ENCODE data around the gene LRP5.
"Not testable (repeated sequence)": the region's sequence is repeated elsewhere in the genome, so short reads cannot be mapped to it uniquely, and the experiment has no call there.

The LRP5 gene

GRCh38 chr11:68398995-68399851 lies 86.8 kb downstream of the LRP5 start:
- no peak for DNase-seq

GRCh38 chr11:68399916-68400315 lies 87.5 kb downstream of the LRP5 start:
- no peak for DNase-seq

DNA sequence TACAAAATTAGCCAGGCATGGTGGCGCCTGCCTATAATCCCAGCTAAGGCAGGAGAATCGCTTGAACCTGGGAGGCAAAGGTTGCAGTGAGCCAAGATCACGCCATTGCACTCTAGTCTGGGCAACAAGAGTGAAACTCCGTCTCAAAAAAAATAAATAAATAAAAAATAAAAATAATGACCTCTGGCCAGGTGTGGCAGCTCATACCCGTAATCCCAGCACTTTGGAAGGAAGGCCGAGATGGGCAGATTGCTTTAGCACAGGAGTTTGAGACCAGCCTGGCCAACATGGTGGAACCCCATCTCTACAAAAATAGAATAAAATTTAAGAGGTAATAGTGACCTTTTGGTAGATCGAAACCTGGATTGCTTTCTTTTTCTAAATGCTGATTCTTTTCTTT lies 88.2 kb downstream of the LRP5 start:
- DNase-seq, result not testable (repeated sequence)

DNA sequence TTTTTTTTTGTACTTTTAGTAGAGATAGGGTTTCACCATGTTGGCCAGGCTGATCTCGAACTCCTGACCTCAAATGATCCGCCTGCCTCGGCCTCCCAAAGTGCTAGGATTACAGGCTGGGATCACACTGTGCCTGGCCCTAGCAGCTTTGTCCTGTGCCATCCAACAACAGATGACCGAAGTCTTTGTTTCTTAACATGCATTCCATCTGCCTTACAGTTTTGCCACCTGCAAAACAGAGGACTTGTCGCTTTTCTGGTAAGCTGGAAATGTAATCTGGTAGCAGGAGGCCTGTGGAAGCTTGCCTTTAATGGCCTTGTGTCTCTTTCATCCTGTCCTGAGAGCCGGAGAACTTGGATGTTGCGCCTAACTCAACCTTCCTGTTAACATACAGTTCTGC lies 89.5 kb downstream of the LRP5 start:
- no peak for DNase-seq

DNA sequence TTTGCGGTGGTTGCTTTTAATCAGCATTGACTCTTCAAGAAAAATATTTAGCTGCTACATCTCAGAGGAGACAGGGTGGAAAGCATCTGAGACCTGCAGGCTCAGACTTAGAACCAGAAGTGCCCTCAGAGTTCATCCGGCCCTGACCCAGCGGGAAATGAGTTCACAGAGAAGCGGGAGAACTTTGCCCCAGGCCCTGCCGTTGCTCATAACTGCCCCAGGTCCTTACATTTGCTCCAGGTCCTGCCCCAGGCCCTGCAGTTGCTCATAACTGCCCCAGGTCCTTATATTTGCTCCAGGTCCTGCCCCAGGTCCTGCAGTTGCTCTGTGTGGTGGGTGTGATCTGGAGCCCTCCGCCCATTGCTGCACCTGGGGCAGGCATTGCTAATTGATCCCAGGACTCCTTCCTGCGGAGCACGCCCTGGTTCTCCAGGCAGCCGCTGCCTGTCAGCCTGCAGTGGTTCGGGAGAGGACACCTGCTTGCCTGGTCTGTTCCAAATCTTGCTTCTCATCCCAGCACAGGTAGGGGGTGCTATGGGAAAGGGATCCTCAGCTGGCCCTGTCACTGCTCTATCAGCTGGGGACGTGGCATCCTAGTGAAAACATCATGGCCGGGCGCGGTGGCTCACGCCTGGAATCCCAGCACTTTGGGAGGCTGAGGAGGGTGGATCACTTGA lies 90.1 kb downstream of the LRP5 start:
- no peak for DNase-seq

DNA sequence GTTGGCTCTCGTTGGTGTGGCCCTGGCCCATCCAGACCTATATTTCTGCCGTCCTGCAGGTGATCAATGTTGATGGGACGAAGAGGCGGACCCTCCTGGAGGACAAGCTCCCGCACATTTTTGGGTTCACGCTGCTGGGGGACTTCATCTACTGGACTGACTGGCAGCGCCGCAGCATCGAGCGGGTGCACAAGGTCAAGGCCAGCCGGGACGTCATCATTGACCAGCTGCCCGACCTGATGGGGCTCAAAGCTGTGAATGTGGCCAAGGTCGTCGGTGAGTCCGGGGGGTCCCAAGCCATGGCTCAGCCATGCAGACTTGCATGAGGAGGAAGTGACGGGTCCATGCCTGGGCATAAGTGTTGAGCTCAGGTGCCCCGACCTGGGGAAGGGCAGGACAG lies 91.0 kb downstream of the LRP5 start:
- DNase-seq, result no peak

DNA sequence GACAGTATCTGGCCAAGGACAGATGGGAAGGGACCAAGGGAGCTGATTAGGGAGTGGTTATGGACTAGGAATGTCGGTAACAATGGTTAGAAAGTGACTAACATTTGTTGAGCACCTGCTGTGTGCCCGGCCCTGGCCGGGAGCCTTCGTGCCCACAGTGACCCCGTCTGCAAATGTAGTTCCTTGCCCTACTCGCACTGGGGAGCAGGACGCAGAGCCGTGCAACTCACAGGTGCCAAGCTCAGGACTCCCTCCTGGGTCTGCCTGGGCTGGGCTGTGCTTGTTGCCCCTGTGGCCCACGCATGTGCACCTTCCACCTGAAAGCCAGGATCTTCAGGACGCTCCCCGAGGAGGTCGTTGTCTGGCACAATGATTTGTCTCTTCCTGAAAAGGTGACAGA lies 91.4 kb downstream of the LRP5 start:
- DNase-seq, result no peak

- DNase-seq, result no peak
These were observed 94.2 kb downstream of the LRP5 start for GRCh38 chr11:68406324-68407313.

DNA sequence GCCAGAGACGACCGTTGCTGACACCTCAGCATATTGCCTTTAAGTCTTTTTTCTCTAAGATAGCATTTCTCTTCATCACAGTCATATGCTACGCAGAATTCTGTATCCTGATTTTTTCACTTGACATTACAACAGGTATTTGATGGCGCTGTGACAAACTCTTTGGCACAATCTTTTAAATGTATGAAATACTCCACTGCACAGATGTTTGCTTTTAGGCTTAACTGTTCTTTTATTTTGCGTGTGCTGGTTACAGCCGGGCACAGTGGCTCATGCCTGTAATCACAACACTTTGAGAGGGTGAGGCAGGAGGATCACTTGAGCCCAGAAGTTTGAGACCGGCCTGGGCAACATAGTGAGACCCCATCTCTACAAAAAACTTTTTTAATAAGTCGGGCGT lies 96.1 kb downstream of the LRP5 start:
- no peak for DNase-seq

DNA sequence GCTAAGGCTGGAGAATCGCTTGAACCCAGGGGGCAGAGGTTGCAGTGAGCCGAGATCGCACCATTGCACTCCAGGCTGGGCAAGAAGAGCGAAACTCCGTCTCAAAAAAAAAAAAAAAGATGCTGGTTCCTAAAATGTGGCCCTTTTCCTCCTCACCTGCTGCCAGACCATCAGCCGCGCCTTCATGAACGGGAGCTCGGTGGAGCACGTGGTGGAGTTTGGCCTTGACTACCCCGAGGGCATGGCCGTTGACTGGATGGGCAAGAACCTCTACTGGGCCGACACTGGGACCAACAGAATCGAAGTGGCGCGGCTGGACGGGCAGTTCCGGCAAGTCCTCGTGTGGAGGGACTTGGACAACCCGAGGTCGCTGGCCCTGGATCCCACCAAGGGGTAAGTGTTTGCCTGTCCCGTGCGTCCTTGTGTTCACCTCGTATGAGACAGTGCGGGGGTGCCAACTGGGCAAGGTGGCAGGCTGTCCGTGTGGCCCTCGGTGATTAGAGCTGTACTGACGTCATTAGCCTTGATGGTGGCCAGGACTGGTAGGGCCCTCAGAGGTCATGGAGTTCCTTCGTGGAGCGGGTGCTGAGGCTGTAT lies 97.5 kb downstream of the LRP5 start:
- no peak for DNase-seq

GRCh38 chr11:68411501-68411991 lies 99.2 kb downstream of the LRP5 start:
- no peak for DNase-seq

- DNase-seq, result no peak
These were observed 100.4 kb downstream of the LRP5 start for GRCh38 chr11:68412593-68413475.

DNA sequence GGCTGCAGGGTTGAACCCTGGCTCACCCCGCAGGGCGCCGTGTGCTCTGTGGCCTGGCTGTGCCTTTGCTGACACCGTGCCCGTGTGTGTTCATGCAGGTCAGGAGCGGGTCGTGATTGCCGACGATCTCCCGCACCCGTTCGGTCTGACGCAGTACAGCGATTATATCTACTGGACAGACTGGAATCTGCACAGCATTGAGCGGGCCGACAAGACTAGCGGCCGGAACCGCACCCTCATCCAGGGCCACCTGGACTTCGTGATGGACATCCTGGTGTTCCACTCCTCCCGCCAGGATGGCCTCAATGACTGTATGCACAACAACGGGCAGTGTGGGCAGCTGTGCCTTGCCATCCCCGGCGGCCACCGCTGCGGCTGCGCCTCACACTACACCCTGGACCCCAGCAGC lies 101.2 kb downstream of the LRP5 start:
- DNase-seq, result no peak

DNA sequence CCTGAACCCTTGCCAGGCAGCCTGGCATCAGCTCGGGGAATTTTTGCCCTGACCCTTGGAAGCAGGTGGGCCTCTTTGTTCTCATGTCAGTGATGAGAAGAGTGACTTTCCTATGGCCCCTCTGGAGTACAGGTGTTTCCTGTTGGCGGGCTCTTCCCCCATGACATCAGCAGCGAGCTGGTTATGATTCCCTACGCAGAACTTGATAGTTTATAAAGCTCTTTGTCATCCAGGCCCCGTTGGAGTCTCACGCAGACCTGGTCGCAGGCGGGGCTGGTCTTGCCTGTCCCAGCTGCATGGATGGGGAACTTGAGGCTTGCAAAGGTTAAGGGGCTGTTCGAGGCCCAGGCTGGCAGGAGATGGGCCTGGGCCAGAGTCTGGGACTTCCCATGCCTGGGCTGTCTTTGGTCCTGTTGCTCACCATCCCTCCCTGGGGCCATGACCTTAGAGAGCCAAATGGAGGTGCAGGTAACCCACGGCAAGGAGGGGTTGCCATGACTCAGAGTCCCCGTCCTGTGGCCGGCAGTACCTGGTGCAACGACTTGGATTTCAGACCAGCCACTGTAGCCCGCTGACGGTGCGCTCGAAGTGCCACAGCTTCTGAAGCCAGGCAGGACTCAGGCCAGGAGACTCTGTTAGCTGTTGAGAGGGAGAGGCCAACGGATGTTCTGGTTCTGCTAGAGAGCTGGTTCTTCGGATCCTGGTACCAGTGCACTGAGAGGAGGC lies 102.3 kb downstream of the LRP5 start:
- no peak for DNase-seq

DNA sequence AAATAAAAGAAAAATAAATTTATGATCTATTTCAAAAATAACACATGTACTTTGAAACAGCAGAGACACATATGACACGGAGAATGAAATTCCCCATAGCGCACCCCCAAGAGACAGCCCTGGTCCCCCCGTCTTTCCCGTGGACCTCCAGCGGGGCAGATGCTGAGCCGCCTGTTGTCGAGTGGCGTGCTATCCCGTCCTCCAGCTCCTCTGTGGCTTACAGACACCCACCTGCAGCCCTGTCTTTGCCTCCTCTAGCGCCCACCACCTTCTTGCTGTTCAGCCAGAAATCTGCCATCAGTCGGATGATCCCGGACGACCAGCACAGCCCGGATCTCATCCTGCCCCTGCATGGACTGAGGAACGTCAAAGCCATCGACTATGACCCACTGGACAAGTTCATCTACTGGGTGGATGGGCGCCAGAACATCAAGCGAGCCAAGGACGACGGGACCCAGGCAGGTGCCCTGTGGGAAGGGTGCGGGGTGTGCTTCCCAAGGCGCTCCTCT lies 103.7 kb downstream of the LRP5 start:
- no peak for DNase-seq

- DNase-seq, result no peak
These were observed 106.3 kb downstream of the LRP5 start for GRCh38 chr11:68418648-68419047.

- no peak for DNase-seq
These were observed 107.8 kb downstream of the LRP5 start for GRCh38 chr11:68420171-68420570.

DNA sequence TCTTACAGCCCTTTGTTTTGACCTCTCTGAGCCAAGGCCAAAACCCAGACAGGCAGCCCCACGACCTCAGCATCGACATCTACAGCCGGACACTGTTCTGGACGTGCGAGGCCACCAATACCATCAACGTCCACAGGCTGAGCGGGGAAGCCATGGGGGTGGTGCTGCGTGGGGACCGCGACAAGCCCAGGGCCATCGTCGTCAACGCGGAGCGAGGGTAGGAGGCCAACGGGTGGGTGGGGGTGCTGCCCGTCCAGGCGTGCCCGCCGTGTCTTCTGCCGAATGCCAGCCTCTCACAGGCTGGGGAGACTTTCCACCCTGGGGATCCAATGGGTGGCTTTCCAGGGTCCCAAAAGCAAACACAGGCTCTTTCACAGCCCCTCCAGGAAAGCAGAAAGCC lies 111.1 kb downstream of the LRP5 start:
- no peak for DNase-seq

- no peak for DNase-seq
These were observed 111.8 kb downstream of the LRP5 start for GRCh38 chr11:68424101-68424632.

Measured in activated CD8-positive, alpha-beta memory T cell treated with anti-CD3 and anti-CD28 coated beads, Interleukin-2, amount 50 U/mL, for 48 hours (primary cell).